Esophagus (tissue), 2 donors: ENCODE measurements around the gene CST11. TPM values are rescaled to one million over a fixed set of nuclear protein-coding genes. Genes with fewer than 3 reads are reported as not detected.
A peak's percentile ranks its signal among the peaks of the same experiment; 100 is the strongest.

Source experiments
- H3K27ac ChIP-seq, 2 donors: one replicate each; pipeline ENCODE4 v1.5.1; 2013; ENCODE audit warnings: low read depth in 2 of 2, mild to moderate bottlenecking in 2 of 2, inconsistent platforms in 1 of 2, low read length in 1 of 2, moderate library complexity in 1 of 2
- H3K27me3 ChIP-seq, 2 donors: one replicate each; pipeline ENCODE4 v1.6.1; 2013; ENCODE audit warnings: low read length in 2 of 2, control low read depth in 1 of 2, mild to moderate bottlenecking in 1 of 2; ENCODE audit not compliant: insufficient read depth in 2 of 2, control insufficient read depth in 1 of 2
- H3K36me3 ChIP-seq, 2 donors: one replicate each; pipeline ENCODE4 v1.6.1; 2013; ENCODE audit warnings: low read length in 1 of 2; ENCODE audit not compliant: control insufficient read depth in 2 of 2, insufficient read depth in 2 of 2
- H3K4me1 ChIP-seq, 2 donors: one replicate each; pipeline ENCODE4 v1.6.1; 2013; ENCODE audit warnings: low read length in 1 of 2; ENCODE audit not compliant: control insufficient read depth in 2 of 2, insufficient read depth in 2 of 2
- H3K4me3 ChIP-seq, 2 donors: one replicate each; pipeline ENCODE4 v1.5.1; 2013; ENCODE audit warnings: low read length in 2 of 2, mild to moderate bottlenecking in 2 of 2, low read depth in 1 of 2, moderate library complexity in 1 of 2
- H3K9me3 ChIP-seq, 2 donors: one replicate each; pipeline ENCODE4 v1.6.1; 2013; ENCODE audit warnings: mild to moderate bottlenecking in 2 of 2, low read depth in 1 of 2, low read length in 1 of 2, moderate library complexity in 1 of 2; ENCODE audit not compliant: control insufficient read depth in 2 of 2, insufficient read depth in 1 of 2
- WGBS, 2 donors: extraction: QIAGEN DNeasy Blood & Tissue Kit; methylation state at CpG; one replicate each; pipeline ENCODE4 v1.1.7; 2013; 5-methylcytosine and 5-hydroxymethylcytosine counted together
- polyA plus RNA-seq, 2 donors: library from polyadenylated mRNA; stranded (reverse); fragments of 200-250 nt; gene quantifications; one replicate each; pipeline ENCODE4 v1.2.3, GENCODE V29; 2013
- donor health status: healthy with polysubstance abuse.
- donor health status: Bipolar disorder and iron deficiency.

CST11 gene
- under 1 TPM; 0.12 to 0.26 TPM for polyA plus RNA-seq

DNA sequence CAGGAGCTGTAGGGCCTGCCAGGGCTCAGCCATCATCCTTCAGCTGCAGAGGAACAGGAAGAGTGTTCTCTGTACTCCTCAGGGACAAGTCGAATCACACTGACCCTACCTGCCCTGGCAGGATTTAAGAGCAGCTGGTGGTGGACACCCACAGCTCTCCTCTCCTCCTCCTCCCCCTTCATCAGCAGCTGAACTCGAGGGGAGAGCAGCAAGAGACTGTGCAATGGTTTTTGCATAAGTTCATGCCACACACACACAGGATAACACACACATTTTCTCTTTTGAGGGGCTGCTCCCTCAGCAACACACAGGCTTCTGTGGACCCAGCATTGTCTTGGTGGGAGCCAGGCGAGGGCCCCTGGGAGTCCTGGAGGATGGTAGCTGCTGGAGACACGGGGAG lies at the start of gene CST11:
Gene CST11, minus strand, starts transcription at position 101 of the 400 bp plus-strand sequence. Its CDS starts 65 bp downstream, at position 36.
- no peak within 1 kb of the TSS for H3K4me3 ChIP-seq
- H3K9me3 ChIP-seq, result peaks cover 0 to 2% of the 10 kb centered on the region in 2 donors
- no peak within 1 kb of the TSS for H3K27ac ChIP-seq
- H3K27me3 ChIP-seq, result no peaks in the 10 kb centered on the region
- no peaks in the 10 kb centered on the region for H3K36me3 ChIP-seq
- peaks cover 0 to 4% of the 10 kb centered on the region in 2 donors for H3K4me1 ChIP-seq
- WGBS, 2 donors, result 43 to 52% methylated on average over 4 of the region's 4 CpGs

DNA sequence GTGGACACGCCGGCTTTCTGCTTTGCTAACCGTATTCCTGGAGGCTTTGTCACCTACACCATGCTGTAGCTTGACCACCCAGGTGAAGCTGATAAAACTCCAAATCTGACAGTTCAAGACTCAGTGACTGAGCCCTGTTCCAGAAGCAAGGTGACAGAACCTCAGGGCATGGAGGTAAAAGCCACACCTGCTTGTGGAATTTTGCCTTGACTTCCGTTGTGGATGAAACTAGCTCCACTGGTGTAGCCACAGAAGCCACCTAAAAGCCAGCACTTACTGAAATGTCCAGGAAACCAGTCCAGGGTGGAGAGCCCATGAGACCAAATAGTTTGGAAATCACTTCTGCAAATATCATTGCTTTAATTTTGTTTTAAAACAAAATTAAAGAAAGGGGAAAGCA lies 49.2 kb upstream of the CST11 start:
- H3K36me3 ChIP-seq, result no peaks in the 10 kb centered on the region
- H3K27ac ChIP-seq, result peak overlapping the region in 1 of 2 donors; percentile 58
- no peak overlapping the region for H3K4me3 ChIP-seq
- no peaks in the 10 kb centered on the region for H3K9me3 ChIP-seq
- WGBS, 2 donors, result 68 to 70% methylated on average over 4 of the region's 4 CpGs
- H3K4me1 ChIP-seq, result peaks cover 0 to 8% of the 10 kb centered on the region in 2 donors
- no peaks in the 10 kb centered on the region for H3K27me3 ChIP-seq

DNA sequence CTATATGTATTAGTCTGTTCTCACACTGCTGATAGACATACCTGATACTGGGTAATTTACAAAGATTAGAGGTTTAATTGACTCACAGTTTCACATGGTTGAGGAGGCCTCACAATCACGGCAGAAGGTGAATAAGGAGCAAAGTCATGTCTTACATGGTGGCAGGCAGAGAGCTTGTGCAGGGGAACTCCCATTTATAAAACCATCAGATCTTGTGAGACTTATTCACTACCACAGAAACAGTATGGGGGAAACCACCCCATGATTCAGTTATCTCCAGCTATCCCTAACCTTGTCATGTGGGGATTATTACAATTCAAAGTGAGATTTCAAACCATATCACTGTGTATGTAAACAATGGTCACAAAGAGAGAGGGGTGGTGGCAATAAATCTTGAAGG lies 44.9 kb upstream of the CST11 start:
- Histone ChIP-seq H3K36me3 (no peaks in the 10 kb centered on the region), H3K27me3 (no peaks in the 10 kb centered on the region), H3K27ac (no peak overlapping the region), H3K9me3 (no peaks in the 10 kb centered on the region), H3K4me1 (peaks cover 0 to 6% of the 10 kb centered on the region in 2 donors), H3K4me3 (no peak overlapping the region)
- 53 to 56% methylated on average over 1 of the region's 1 CpG for WGBS, 2 donors

DNA sequence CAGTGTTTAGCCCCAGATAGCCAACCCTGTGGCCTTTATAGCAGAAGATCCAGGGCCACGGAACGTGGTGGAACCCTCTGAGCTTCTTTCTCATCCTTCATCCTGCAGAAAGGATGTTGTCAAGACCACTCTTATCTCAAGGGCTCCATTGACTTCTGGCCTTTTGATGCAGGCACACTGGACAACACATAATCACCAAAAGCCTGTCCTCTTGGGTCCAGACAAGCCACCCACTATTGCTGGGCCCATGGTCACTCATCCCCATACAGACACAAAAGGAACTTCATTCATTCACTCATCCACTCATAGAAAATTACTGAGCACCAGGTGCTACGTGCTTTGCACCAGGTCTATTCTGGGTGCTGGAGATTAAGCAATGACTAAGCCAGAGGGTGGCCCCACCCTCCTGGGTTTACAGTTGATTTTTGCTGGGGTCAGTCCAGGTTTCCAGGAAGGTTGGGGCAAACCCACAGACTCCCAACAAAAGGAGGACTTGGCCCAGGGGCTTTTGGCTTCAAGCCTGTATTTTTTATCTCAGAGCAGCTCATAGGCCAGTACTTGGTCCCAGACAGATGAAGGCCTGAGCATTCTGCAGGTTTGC lies 40.6 kb upstream of the CST11 start:
- no peaks in the 10 kb centered on the region for H3K4me1 ChIP-seq
- H3K27ac ChIP-seq, result peak overlapping the region; percentile 35 to 40
- H3K27me3 ChIP-seq, result no peaks in the 10 kb centered on the region
- no peak overlapping the region for H3K4me3 ChIP-seq
- WGBS, 2 donors, result 73 to 77% methylated on average over 3 of the region's 3 CpGs
- no peaks in the 10 kb centered on the region for H3K36me3 ChIP-seq
- H3K9me3 ChIP-seq, result no peaks in the 10 kb centered on the region

- H3K27me3 ChIP-seq, result no peaks in the 10 kb centered on the region
- no peaks in the 10 kb centered on the region for H3K9me3 ChIP-seq
- no peak overlapping the region for H3K4me3 ChIP-seq
- H3K4me1 ChIP-seq, result no peaks in the 10 kb centered on the region
- H3K27ac ChIP-seq, result no peak overlapping the region
- no peaks in the 10 kb centered on the region for H3K36me3 ChIP-seq
Observed at GRCh38 chr20:23492292-23492691, 39.6 kb upstream of the CST11 start.

GRCh38 chr20:23490817-23491216 lies 38.1 kb upstream of the CST11 start, which contains the start of gene CST8:
Gene CST8, plus strand, starts transcription at chr20:23491117. Its CDS starts 551 bp downstream, at chr20:23491668.
- Histone ChIP-seq H3K27ac (no peak within 1 kb of the TSS), H3K27me3 (no peaks in the 10 kb centered on the region), H3K4me1 (no peaks in the 10 kb centered on the region), H3K36me3 (no peaks in the 10 kb centered on the region), H3K4me3 (no peak within 1 kb of the TSS), H3K9me3 (no peaks in the 10 kb centered on the region)
- WGBS, 2 donors, result 77 to 96% methylated on average over 5 of the region's 5 CpGs

- H3K27me3 ChIP-seq, result no peaks in the 10 kb centered on the region
Observed at GRCh38 chr20:23488996-23489395, 36.3 kb upstream of the CST11 start.

GRCh38 chr20:23488470-23488869 lies 35.8 kb upstream of the CST11 start:
- H3K4me3 ChIP-seq, result no peak overlapping the region
- 69 to 87% methylated on average over 2 of the region's 2 CpGs for WGBS, 2 donors
- H3K36me3 ChIP-seq, result no peaks in the 10 kb centered on the region
- H3K27me3 ChIP-seq, result no peaks in the 10 kb centered on the region
- H3K9me3 ChIP-seq, result no peaks in the 10 kb centered on the region
- H3K27ac ChIP-seq, result no peak overlapping the region
- no peaks in the 10 kb centered on the region for H3K4me1 ChIP-seq

More at GRCh38 chr20:23488996-23489395, 36.3 kb upstream of the CST11 start:
- no peak overlapping the region for H3K4me3 ChIP-seq
- WGBS, 2 donors, result 84 to 85% methylated on average over 3 of the region's 3 CpGs
- no peaks in the 10 kb centered on the region for H3K36me3 ChIP-seq
- H3K27ac ChIP-seq, result no peak overlapping the region
- H3K9me3 ChIP-seq, result no peaks in the 10 kb centered on the region
- H3K4me1 ChIP-seq, result no peaks in the 10 kb centered on the region

GRCh38 chr20:23484081-23484480 lies 31.4 kb upstream of the CST11 start:
- Histone ChIP-seq H3K27me3 (no peaks in the 10 kb centered on the region), H3K4me3 (no peak overlapping the region), H3K4me1 (no peaks in the 10 kb centered on the region), H3K36me3 (no peaks in the 10 kb centered on the region), H3K27ac (no peak overlapping the region), H3K9me3 (no peaks in the 10 kb centered on the region)
- 41 to 50% methylated on average over 4 of the region's 4 CpGs for WGBS, 2 donors

DNA sequence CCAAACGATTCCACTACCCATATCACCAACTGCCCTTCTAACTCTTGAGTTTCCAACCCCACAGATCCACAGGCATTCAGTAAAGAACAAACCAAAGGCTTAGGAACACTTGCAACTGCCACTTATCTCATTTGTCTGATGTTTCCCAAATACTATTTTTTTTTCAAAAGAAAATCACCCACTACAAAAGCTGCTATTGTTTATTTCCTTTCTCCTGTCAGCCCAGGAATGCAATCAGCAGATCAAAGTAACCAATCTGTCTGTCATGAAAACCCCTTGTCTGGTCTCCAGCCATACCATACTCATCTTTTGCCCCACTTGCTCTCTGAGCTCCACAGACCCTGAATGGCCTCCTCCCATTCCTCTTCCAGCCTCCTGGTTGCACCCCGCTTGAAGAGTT lies 29.5 kb upstream of the CST11 start:
- WGBS, 2 donors, result 61 to 72% methylated on average over 2 of the region's 2 CpGs
- no peaks in the 10 kb centered on the region for H3K9me3 ChIP-seq
- no peaks in the 10 kb centered on the region for H3K4me1 ChIP-seq
- no peak overlapping the region for H3K4me3 ChIP-seq
- H3K27me3 ChIP-seq, result no peaks in the 10 kb centered on the region
- no peak overlapping the region for H3K27ac ChIP-seq
- H3K36me3 ChIP-seq, result no peaks in the 10 kb centered on the region
